Stimulated activated CD4-positive, alpha-beta T cell treated with anti-CD3 and anti-CD28 coated beads, TNF-alpha, amount 100 ng/mL, for 4 hours (primary cell): ENCODE data around the gene LRRC23.
"Not testable (repeated sequence)": the region's sequence is repeated elsewhere in the genome, so short reads cannot be mapped to it uniquely, and the experiment has no call there.

Source experiments
- DNase-seq, 3 experiments: peaks; one replicate each; pipeline ENCODE4 v3.0.0-alpha.2; 2020; ENCODE audit warnings: low read depth in 3 of 3

Gene LRRC23

DNA sequence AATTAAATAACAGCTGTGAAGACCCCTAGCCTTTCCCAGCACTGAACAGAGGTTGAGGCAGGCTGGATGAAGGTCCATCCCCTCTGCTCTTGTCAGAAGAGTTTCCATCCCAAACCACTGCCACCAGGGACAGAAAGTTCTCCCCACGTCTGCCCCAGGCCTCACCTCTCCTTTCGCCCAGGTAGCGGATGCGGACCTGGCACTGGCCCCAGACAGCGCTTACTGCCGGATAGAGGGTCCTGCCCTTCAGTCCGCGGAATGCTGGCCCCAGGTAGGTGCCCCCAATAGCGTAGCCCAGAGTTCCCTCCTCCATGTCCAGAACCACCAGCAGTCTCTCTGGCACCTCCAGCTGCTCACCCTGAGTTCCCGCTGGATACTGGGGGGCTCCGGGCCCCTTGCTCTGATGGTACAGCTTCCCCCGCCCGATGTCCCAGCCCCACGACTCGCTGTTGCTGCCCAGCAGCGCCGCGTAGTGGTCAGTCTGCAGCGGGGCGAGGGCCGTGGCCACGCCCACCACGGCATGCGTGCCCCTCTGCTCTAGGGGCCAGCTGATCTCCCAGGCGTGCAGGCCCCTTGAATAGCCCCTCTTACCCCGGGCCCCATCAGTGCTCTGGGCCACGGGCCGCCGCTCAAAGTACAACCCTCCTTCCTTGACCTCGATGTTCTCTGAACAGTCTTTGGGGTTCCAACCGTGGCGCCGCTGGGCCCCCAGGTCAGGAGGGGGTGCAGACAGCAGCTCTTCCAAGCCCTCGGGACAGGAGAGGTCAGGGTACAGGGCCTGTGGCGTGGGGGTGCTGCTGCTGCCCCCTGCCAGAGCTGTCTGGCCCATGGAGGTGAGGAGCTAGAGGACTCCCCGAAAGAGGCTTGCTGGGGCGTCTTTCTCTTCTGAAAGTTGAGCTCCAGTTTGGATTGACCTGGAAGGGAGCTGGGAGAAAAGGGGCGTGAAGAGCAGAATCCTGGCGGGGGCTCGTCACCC, 32.3 kb upstream of the LRRC23 start:
- peak; percentile 68 to 84 (median 72) for DNase-seq

DNA sequence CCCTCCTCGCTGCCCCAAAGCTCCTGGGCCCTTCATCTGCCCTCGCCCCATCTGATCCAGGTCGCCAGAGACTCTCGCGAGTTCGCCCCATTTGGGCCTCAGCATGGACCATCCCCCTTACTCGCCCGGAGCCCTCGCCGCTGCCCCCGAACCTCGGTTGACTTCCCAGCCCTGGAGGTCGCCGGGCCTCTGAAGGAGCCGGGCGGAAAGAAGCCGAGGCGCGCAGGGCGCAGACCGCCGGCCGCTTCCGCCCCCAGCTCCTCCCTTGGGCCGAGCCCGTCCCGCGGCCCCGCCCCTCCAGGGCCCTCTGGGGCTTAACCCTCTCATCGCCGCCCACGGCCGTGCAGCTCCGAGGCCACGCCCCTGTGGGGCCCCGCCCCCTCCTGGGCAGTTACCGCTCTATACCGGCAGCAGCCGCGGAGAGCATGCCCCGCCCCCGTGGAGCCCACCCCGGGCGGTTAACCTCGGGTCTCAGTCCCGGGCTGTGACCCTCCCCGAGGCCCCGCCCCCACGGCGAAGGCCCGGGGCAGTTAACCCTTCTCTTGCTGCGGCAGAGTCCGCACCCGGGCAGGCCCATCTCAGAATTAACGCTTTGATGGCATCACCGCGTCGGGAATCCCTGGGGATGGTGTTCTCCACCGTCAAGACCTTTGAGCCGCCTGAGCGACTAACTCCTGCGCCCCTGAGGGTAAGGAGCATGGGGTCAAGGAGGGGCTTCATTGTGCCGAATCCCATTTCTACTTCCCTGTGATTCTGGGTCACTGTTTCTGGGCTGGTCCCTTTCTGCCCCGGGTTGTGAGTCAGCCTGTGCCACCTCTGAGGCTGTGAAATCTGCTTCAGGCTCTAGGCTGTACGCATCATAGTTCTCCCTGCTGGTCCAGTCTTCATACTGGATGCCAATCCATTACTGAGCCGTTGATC, 31.3 kb upstream of the LRRC23 start, which contains the start of gene SPSB2:
TSS of gene SPSB2 (minus strand) at position 210 of the 921 bp plus-strand sequence. CDS start 402 bp downstream, outside the sequence.
- peak; percentile 97 to 100 (median 99) for DNase-seq

DNA sequence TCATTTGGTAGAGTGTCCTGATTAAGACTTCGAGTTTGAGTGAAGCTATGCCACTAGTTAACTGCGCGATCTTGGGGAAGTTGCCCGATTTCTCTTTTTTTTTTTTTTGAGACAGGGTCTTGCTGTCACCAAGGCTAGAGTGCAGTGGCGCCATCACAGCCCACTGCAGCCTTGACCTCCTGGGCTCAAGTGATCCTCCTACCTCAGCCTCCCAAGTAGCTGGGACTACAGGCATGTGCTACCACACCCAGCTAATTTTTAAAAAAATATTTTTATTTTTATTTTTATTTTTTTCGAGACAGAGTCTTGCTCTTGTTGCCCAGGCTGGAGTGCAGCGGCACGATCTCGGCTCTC, 30.6 kb upstream of the LRRC23 start:
- not testable (repeated sequence) for DNase-seq

DNA sequence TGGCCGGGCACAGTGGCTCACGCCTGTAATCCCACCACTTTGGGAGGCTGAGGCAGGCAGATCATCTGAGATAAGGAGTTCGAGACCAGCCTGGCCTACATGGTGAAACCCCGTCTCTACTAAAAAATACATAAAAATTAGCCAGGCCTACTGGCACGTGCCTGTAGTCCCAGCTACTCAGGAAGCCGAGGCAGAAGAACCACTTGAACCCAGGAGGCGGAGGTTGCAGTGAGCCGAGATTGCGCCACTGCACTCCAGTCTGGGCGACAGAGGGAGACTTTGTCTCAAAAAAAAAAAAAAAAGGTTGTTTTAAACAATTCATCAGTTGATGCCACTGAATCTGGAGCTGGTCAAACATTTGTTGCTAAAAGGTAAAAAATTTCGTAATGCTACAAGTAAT, 24.8 kb upstream of the LRRC23 start:
- DNase-seq, result not testable (repeated sequence)

DNA sequence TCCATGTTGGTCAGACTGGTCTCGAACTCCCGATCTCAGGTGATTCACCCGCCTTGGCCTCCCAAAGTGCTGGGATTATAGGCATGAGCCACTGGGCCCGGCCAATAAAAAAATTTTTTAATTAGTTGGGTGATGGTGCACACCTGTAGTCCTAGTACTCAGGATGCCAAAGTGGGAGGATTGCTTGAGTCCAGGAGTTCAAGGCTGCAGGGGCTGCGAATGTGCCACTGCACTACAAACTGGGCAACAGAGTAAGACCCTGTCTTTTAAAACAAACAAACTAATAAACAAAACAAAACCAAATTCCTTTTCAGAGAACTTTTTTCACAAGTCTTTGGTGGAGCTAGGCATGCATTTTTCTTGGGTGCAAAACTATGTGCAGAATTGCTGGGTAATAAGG, 21.4 kb upstream of the LRRC23 start:
- no peak for DNase-seq

DNA sequence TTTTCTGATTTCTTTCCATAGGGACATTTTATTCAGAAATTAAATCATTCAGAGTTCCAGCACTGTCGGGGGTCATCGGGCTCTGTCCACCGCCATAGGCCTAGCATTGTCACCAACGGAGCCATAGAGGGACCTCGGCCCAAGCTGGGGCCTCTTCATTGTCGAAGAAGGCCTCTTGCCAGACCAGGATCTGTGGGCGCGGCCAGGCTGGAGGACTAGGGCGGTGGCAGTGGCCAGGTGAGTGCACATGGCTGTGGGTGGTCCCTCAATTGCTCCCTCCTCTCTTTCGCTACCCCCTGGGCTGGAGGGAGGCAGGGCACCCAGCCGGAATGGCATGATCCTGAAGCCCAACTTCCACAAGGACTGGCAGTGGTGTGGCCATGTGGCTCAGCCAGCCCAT, 20.9 kb upstream of the LRRC23 start:
- DNase-seq, result no peak

DNA sequence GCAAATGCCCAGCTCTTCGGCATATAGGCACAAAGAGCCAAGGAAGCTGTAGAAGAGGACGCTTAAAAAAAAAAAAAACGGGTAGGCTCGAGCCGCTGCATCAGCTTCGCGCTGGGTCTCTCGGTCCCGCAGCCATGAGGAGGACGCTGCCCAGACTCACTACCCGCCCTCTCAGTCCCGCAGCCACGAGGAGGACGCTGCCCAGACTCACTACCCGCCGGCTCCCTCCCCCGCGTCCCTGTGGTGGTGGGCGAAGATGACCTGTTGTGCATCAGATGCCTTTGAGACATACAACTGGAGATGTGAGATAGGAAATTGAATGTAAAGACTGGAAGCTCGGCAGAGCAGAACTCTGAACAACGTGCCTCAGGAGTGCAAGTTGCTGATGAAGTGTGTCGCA, 20.1 kb upstream of the LRRC23 start:
- no peak for DNase-seq

DNA sequence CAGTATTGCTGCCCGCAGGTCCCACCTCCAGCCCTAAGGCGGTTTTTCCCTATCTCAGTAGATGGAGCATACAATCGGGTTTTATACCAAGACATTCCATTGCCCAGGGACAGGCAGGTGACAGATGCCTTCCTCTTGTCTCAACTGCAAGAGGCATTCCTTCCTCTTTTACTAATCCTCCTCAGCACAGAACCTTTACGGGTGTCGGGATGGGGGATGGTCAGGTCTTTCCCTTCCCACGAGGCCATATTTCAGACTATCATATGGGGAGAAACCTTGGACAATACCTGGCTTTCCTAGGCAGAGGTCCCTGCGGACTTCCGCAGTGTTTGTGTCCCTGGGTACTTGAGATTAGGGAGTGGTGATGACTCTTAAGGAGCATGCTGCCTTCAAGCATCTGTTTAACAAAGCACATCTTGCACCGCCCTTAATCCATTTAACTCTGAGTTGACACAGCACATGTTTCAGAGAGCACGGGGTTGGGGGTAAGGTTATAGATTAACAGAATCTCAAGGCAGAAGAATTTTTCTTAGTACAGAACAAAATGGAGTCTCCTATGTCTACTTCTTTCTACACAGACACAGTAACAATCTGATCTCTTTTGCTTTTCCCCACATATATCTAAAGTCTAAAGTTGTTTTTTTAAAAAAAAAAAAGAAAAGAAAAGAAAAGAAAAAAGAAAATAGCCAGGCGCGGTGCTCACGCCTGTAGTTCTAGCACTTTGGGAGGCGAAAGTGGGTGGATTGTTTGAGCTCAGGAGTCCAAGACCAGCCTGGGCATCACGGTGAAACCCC, 18.2 kb upstream of the LRRC23 start:
- DNase-seq, result not testable (repeated sequence)

DNA sequence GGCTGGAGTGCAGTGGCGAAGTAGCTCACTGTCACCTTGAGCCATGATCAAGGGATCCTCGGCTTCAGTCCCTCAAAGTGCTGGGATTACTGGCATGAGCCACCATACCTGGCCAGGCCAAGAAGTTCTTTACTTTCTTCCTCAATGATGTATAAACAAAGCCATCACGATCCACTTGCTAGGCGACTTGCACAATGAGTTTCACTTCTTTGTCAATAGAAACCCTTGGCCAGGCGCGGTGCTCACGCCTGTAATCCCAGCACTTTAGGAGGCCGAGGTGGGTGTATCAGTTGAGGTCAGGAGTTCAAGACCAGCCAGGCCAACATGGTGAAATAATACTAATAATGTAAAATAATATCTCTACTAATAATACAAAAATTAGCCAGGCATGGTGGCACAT, 17.2 kb upstream of the LRRC23 start:
- no peak for DNase-seq

DNA sequence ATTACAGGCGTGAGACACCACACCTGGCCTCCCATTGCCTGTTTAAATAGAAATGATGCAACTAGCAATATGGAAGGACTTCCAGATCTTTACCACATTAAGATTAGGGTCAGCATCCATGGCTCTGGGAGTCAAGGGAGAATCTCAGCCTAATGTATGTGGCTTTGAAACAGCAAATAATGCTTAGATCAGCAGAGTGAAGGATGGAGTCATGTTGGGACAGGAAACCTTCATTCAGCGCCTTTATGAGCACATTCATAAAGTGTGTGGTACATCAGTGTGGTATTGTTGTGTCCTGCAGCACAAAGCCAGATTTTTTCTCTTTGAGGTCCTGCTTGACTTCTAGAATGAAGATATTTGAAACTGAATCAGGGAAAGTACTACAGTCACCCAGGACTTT, 16.3 kb upstream of the LRRC23 start:
- no peak for DNase-seq

DNA sequence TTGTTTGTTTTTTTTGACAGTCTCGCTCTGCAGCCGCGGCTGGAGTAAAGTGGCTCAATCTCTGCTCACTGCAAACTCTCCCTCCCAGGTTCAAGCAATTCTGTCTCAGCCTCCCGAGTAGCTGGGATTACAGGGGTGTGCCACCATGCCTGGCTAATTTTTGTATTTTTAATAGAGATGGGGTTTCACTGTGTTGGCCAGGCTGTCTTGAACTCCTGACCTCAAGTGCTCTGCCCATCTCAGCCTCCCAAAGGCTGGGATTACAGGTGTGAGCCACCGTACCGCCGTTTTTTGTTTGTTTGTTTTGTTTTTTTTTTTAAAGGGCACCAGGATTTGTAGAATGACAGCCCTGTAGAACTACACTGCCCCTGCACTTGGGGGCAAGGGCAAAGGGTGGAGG, 15.8 kb upstream of the LRRC23 start:
- not testable (repeated sequence) for DNase-seq

DNA sequence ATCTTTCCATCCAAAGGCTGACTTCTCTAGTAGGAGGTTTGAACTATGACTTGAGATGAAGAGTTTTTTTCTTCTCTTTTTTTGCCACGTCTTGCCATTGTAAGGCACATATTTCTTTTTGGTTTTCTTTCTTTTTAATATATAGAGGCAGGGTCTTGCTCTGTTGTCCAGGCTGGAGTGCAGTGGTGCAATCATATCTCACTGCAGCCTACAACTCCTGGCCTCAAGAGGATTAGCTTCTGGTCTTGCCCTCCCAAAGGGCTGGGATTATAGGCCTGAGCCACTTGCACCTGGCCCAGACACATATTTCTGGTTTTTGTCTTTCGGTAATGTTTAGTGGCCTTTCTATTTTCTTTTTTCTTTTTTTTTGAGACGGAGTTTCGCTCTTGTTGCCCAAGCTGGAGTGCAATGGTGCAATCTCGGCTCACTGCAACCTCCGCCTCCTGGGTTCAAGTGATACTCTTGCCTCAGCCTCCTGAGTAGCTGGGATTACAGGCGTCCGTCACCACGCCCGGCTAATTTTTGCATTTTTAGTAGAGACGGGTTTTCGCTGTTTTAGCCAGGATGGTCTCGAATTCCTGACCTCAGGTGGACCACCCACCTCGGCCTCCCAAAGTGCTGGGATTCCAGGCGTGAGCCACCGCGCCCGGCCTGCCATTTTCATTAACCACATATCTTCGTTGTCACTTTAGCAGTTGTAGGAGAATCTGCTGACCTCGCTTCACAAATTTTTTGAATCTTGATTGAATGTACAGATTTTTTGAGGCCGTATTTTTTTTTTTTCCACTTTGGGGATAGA, 14.6 kb upstream of the LRRC23 start:
- not testable (repeated sequence) for DNase-seq

DNA sequence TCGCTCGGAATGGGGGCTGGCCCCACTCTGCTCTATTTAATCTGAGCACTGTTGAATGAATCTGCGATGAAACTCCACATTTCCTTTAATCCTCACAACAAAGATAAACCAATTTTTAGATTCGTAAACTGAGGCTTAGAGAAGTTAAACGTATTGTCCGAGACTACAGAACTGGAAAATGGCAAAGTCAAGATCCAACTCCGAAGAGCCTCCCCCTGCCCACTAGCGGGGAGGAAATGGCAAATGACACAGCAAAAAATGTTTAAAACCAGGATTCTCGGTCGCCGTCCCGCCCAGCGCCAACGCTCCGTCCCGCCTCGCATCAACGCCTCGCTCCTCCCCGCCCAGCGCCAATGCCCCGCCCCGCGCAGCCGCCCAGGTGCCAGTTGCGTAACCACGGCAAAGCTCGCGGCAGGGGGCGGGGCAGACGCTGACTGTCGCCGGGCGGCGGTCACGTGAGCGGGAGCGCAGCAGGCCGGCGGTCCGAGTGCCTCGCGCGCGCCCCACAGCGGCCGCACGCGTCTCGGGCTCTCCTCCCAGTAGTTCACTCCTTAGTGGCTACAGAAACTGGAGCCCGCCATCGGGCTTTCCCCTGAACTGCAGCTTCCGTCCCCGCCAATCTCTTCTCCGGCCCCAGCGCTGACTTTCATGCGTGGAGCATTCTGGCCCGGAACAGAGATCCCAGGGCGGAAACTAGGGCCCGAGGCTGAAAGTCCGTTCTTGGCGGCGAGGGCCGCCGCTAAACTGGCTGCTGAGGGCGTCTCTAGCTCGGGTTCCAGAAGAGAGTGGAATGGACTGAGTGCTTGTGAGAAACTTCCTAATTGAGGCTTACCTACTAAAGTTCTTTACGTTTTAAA, 13.6 kb upstream of the LRRC23 start:
- DNase-seq, result peak; percentile 97 to 98 (median 98)

DNA sequence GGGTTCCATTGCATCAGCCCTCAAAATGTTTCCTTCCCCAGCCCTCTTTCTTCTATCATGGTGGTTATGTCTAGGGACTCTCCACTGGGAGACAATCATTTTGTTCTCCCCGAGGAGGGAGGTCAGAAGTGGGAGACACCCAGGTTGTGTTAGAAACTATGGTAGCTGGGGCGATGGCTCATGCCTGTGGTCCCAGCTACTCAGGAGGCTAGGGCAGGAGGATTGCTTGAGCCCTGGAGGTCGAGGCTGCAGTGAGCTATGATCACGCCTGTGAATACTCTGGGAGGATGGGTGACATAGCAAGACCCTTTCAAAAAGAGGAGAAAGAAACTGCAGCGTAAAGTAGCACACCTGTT, 13.0 kb upstream of the LRRC23 start:
- no peak for DNase-seq

DNA sequence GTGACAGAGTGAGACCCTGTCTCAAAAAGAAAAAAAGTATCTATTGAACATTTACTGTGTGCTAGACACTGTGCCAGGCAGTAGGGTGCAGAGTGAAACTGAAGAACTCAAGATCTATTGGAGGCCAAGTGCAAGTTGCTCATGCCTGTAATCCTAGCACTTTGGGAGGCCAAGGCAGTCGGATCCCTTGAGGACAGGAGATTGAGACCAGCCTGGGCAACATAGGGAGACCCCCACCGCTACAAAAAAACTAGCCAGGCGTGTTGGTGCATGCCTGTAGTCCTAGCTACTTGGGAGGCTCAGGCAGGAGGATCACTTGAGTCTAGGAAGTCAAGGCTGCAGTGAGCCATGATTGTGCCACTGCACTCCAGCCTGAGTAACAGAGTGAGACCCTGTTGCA, 11.9 kb upstream of the LRRC23 start:
- DNase-seq, result not testable (repeated sequence)

DNA sequence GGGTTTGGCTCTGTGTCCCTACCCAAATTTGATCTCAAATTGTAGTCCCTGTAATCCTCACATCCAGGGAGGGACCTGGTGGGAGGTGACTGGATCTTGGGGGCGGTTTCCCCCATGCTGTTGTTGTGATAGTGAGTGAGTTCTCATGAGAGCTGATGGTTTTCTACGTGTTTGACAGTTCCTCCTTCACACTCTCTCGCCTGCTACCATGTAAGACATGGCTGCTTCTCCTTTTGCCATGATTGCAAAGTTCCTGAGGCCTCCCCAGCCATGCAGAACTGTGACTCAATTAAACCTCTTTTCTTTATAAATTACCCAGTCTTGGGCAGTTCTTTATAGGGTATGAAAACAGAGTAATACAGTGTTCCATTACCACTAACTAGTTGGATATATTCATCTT, 10.3 kb upstream of the LRRC23 start:
- DNase-seq, result no peak

DNA sequence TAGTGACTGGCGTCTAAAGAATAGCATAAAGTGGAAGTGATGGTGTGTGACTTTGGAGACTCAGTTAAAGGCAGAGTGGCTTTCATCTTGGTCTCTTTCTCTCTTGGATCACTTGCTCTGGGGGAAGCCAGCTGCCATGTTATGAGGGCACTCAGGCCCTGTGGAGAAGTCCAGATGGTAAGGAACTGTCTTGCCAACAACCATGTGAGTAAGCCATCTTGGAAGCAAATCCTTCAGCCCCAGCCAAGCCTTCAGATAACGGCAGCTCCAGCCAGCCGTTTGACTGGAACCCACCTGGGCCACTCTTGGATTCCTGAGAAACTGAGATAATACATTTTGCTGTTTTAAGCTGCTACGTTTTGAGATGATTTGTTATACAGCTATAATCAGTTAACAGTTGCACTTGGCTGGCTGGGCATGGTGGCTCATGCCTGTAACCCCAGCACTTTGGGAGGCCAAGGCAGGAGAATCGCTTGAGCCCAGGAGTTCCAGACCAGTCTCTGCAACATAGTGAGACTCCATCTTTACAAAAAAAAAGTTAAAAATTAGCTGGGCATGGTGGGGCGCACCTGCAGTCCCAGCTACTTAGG, 7.7 kb upstream of the LRRC23 start:
- DNase-seq, result no peak

DNA sequence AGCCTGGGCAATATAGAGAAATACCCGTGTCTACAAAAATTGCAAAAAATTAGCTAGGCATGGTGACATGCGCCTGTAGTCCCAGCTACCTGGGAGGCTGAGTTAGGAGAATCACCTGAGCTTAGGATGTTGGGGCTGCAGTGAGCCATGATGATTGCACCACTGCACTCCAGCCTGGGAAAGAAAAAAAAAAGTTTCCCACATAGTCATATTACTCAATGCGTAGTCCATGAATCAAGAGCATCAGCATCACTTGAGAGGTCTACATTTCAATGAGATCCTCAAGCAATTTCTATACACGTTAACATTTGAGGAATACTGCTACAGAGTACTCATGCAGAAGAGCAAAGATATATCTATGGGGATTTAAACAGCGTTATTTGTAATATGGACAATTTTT, 5.2 kb upstream of the LRRC23 start:
- DNase-seq, result no peak

DNA sequence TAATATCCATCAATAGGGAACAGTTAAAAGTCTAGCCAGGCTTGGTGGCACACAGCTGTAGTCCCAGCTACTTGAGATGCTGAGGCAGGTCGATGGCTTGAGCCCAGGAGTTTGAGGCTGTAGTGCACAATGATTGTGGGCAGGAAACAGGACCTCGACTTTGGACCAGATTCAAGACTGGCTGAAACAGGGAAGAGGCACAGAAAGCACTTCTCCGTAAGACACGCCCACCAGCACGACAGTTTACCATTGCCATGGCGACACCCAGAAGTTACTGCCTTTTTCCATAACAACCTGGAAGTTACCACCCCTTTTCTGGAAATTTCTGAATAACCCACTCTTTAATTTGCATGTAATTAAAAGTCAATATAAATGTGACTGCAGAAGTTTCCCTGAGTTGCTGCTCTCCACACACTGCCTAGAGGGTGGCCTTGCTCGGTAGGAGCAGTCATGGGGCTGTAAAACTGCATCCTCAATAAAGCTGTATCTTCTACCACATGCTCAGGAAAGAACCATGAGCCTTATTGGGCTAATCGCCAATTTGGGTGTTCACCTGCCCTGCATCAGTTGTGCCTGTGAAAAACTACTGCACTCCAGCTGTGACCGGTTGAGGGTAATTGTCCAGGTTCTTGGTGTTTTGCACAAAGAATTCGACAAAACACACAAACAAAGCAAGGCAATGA, 4.6 kb upstream of the LRRC23 start:
- DNase-seq, result no peak
